ENCODE data around the gene TBC1D9B. TPM values are rescaled to one million over a fixed set of nuclear protein-coding genes. Genes with fewer than 3 reads are reported as not detected.

TBC1D9B gene
- total RNA-seq, 2 experiments from 2014 or later = 40.2 to 40.4 TPM

DNA sequence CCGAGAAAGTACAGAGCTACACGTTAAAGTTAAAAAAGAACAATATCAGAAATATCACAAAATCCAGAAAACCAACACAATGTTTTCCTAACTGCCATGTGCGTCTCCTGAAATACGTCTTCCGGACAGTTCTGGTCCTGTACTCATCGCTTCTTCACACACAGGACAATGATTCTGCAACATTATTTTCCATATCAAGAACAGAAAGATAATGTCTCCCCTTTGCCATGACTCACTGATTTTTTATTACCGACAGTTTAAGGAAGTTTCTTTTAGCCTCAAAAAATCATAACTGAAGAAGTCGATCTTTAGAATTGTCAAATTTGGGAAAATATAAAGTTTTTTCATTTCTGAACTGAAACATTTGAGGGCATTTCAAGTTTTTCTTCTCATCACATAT is 2.5 kb downstream of the TBC1D9B start:
- Mint-ChIP-seq H3K9me3 (no peaks in the 10 kb centered on the region), H3K36me3 (ENCODE audit: low read depth) (peaks cover 12% of the 10 kb centered on the region), H3K4me1 (ENCODE audit: low read depth) (peaks cover 11% of the 10 kb centered on the region), H3K27ac (no peak overlapping the region), H3K4me3 (no peak overlapping the region), H3K27me3 (ENCODE audit: low read depth) (no peaks in the 10 kb centered on the region)
- intact Hi-C loops (cut with micrococcal nuclease) = loop anchor here (5.0 kb wide), 1 partner anchor 167 kb away; the partner anchor contains the start of gene RNF130
- no peak for DNase-seq
- CTCF ChIA-PET = no interaction called here

DNA sequence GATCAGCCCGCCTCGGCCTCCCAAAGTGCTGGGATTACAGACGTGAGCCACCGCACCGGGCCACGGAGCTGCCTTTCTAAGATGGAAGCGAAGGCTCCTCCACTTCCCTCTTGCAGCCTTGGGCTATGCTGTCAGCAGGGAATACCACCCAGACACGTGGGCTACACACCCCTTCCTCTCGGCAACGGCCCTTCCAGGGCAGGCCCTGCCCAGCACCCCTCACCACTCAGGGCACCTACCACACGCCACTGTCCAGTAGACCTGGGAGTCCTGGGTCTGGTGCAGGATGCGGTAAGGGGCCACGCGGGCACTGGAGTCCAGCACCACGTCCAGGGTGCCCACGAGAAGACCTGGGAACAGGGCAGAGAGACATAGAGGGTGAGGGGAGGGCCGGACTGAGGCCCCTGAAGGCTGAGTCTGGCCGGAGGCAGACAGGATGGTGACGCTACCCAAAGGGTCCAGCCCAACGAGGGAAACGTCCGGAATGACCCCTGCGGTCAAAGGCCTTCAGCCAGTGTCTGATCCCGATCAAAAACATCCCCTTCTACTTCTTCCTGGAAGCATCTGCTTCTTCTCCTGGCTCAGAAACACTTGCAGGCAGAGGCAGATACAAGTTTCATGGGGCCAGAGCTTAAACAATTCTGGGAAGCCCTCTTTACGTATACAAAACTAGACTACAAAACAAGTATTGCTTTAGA is 3.1 kb downstream of the TBC1D9B start:
- Mint-ChIP-seq H3K36me3 (ENCODE audit: low read depth) (peaks cover 13% of the 10 kb centered on the region), H3K9me3 (no peaks in the 10 kb centered on the region), H3K4me3 (no peak overlapping the region), H3K27ac (no peak overlapping the region), H3K4me1 (ENCODE audit: low read depth) (peaks cover 11% of the 10 kb centered on the region), H3K27me3 (ENCODE audit: low read depth) (no peaks in the 10 kb centered on the region)
- intact Hi-C loops (cut with micrococcal nuclease) = loop anchor here (5.0 kb wide), 1 partner anchor 168 kb away; the partner anchor contains the start of gene RNF130
- DNase-seq = no peak
- CTCF ChIA-PET = no interaction called here

DNA sequence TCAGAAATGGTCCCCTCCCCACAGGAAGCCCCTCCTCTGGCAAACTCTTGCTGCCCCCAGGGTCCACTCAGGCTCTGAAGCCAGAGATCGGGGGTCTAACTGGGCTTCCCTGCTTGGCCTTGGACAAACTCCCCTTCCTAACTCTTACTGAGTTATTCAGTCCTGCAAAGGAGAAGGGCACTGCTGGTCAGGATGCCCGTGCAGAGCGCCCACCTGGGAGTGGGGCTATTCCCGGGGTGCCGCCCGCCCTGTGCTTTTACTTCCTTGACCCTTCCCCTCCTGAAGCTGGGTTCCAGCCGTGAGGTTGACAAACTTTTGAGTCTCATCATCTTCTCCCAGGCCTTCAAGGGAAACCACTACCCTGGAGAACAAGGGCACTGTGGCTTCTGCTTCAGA is 4.9 kb downstream of the TBC1D9B start:
- CTCF ChIA-PET = interaction anchor here (0.6 kb wide), 1 partner anchor 592 kb away, joined by 3 read pairs; no protein-coding TSS in a partner anchor
- peaks cover 20% of the 10 kb centered on the region for H3K36me3 Mint-ChIP-seq (ENCODE audit: low read depth)
- intact Hi-C loops (cut with micrococcal nuclease) = no loop called here
- H3K9me3 Mint-ChIP-seq = no peaks in the 10 kb centered on the region
- no peak for DNase-seq
- H3K4me3 Mint-ChIP-seq = no peak overlapping the region
- H3K4me1 Mint-ChIP-seq (ENCODE audit: low read depth) = peaks cover 10% of the 10 kb centered on the region
- no peak overlapping the region for H3K27ac Mint-ChIP-seq
- H3K27me3 Mint-ChIP-seq (ENCODE audit: low read depth) = no peaks in the 10 kb centered on the region

DNA sequence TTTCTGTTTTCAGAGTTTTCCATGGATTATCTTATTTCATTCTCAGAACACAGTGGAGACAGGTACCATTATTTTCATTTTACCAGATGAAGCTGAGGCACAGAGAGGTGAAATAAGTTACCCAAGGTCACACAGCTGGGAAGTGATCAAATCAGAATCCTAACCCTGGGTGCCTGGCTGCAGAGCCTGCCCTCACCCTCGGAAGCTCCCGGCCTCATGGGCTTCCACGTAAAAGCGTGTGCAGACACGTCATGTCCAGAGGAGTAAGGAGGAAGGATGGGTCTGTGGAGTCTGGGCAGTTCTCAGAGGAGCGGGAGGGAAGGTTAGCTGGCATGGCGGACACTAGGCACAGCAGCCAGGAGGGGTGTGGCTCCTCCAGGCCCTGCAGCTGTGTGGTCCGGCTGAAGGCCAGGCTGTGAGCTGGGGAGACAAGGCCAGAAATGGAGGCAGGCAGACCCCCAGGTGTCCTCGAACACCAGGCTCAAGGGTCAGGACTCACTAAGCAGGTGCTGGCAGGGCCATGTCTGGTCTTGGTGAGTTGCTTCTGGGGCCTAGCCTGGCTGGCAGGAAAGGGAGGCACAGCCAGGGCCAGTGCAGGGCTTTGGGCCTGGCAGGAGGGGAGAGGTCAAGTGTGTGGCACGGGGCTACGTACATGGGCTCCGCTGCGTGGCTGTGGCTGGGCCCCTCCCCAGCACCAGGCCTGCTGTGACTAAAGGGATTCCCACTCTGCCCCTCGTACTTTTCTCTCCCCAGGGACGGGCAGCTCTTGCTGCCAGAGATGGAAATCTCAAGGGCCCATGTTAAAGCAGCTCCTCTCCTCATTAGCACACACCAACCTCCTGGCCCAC is 5.6 kb downstream of the TBC1D9B start:
- DNase-seq = no peak
- Mint-ChIP-seq H3K9me3 (no peaks in the 10 kb centered on the region), H3K4me1 (ENCODE audit: low read depth) (peaks cover 10% of the 10 kb centered on the region), H3K27me3 (ENCODE audit: low read depth) (no peaks in the 10 kb centered on the region), H3K4me3 (no peak overlapping the region), H3K36me3 (ENCODE audit: low read depth) (peaks cover 24% of the 10 kb centered on the region), H3K27ac (no peak overlapping the region)
- CTCF ChIA-PET = no interaction called here
- intact Hi-C loops (cut with micrococcal nuclease) = no loop called here

DNA sequence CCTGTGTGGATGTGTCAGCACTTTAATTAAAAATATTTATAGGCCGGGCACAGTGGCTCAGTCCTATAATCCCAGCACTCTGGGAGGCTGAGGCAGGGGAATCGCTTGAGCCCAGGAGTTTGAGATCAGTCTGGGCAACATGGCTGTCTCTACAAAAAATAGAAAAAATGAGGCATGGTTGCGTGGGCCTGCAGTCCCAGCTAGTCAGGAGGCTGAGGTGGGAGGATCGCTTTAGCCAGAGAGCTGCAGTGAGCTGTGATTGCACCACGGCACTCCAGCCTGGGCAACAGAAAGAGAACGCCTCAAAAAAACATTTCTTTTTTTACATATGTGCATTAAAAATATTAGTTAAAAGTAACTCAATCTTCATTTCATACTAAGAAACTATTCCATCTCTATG is 6.2 kb downstream of the TBC1D9B start:
- no peak for DNase-seq
- H3K27me3 Mint-ChIP-seq (ENCODE audit: low read depth) = no peaks in the 10 kb centered on the region
- H3K4me3 Mint-ChIP-seq = no peak overlapping the region
- intact Hi-C loops (cut with micrococcal nuclease) = no loop called here
- CTCF ChIA-PET = no interaction called here
- peaks cover 24% of the 10 kb centered on the region for H3K36me3 Mint-ChIP-seq (ENCODE audit: low read depth)
- peaks cover 7% of the 10 kb centered on the region for H3K4me1 Mint-ChIP-seq (ENCODE audit: low read depth)
- no peaks in the 10 kb centered on the region for H3K9me3 Mint-ChIP-seq
- H3K27ac Mint-ChIP-seq = no peak overlapping the region

DNA sequence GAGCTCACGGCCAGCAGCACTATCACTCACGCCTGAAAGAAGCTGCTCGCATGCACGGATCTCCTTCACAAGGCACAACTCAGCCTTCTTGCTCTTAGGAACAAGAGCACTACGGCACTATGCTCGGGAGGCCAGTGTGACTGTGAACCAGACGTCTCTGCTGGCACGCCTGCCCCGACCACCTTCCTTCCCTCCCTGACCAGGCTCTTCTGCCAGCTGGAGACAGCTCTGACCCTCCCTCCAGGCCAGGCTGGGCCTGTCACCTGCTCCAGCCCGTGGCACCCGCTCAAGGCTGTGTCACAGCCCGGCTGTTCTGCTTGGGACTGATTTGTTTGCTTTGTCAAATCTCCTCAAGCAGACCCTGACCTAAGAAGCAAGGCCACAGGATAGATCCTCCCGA is 7.0 kb downstream of the TBC1D9B start:
- Mint-ChIP-seq H3K36me3 (ENCODE audit: low read depth) (peaks cover 22% of the 10 kb centered on the region), H3K4me1 (ENCODE audit: low read depth) (no peaks in the 10 kb centered on the region), H3K4me3 (no peak overlapping the region), H3K27me3 (ENCODE audit: low read depth) (no peaks in the 10 kb centered on the region), H3K27ac (no peak overlapping the region), H3K9me3 (no peaks in the 10 kb centered on the region)
- CTCF ChIA-PET = no interaction called here
- no peak for DNase-seq
- intact Hi-C loops (cut with micrococcal nuclease) = no loop called here

DNA sequence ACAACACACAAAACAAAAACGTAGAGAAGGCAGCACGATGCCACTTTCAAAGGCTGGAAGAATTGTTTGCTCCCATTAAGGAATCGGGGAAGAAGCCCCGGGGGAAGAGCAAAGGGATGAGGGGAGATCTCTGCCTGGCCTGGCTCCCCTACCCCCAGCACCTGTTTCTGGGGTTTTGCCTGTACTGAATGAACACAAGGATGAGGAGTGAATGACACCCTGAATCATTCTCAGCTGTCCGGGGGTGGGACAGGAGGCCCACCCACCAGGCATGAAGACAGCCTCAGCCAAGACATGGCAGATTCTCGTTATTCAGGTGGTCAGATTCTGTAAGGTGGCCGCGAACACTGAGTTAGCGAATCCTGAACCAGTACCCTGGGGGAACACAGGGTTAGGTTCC is 7.5 kb downstream of the TBC1D9B start:
- intact Hi-C loops (cut with micrococcal nuclease) = no loop called here
- H3K4me3 Mint-ChIP-seq = no peak overlapping the region
- no peaks in the 10 kb centered on the region for H3K9me3 Mint-ChIP-seq
- H3K27me3 Mint-ChIP-seq (ENCODE audit: low read depth) = no peaks in the 10 kb centered on the region
- no peak overlapping the region for H3K27ac Mint-ChIP-seq
- no peaks in the 10 kb centered on the region for H3K4me1 Mint-ChIP-seq (ENCODE audit: low read depth)
- no peak for DNase-seq
- CTCF ChIA-PET = no interaction called here
- peaks cover 24% of the 10 kb centered on the region for H3K36me3 Mint-ChIP-seq (ENCODE audit: low read depth)

DNA sequence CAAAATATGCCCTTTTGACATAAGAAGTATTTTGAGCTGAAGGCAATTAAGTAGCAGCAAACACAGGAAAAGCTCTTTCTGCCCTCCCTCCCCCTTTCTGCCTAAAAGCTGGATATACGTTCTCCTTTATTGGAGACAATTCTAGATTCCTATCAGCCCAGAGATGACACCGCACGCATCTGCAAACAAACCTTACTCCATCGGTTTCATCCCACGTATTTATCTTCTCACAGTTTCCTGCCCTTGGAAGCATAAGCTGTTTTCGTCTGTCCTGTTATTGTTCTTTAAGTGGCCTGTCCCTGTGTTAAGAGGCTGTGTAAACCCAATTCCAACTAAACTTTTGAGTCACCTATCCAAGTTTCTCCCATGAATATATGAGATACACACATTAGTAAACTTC is 11.8 kb downstream of the TBC1D9B start:
- H3K4me3 Mint-ChIP-seq = no peak overlapping the region
- intact Hi-C loops (cut with micrococcal nuclease) = no loop called here
- peaks cover 24% of the 10 kb centered on the region for H3K36me3 Mint-ChIP-seq (ENCODE audit: low read depth)
- H3K27ac Mint-ChIP-seq = no peak overlapping the region
- DNase-seq = no peak
- H3K27me3 Mint-ChIP-seq (ENCODE audit: low read depth) = no peaks in the 10 kb centered on the region
- H3K4me1 Mint-ChIP-seq (ENCODE audit: low read depth) = no peaks in the 10 kb centered on the region
- CTCF ChIA-PET = no interaction called here
- no peaks in the 10 kb centered on the region for H3K9me3 Mint-ChIP-seq

DNA sequence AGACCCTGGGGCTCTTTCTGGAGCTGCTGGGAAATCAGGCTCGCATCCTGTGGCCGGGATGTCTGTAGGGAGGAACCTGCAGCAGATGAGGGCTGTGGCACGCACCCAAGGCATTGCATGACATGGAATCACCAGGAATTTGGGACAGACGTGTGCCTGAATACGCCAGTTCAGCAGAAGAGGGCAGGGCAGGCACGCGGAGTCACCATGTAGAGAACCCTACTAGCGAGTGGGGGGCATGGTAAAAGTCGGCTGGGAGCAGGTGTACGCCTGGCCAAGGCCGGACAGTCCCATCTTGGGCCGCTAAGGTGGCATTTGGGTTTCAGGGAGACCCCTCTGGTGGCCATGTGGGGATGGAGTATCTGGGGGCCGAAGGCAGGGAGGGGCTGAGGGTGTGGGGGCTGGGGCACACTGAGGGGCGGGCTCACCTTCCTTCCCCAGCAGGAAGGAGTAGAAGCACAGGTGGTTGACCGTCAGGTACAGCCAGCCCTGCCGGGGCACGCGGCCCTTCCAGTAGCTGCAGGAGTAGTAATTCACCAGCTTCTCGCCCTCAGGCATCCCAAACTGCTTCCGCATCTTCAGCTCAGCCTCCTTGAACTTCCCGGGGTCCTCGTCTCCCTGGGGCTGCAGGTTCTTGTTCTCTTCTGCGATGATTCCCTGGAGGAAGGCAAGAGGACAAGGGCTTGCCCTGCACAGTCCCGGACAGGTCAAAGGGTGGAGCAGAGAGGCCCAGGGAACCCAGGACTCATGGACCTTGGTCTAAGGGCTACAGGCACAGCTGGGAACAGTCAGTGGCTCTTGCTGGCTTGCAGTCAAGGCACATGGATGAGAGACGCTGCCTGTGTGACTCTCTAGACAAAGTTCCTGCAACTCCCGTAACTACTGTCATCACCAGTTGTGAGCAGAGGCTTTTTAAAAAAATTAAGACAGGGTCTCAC is 13.5 kb downstream of the TBC1D9B start:
- CTCF ChIA-PET = interaction anchor here (0.6 kb wide), 1 partner anchor 72 kb away, joined by 3 read pairs; no protein-coding TSS in a partner anchor
- H3K4me1 Mint-ChIP-seq (ENCODE audit: low read depth) = no peaks in the 10 kb centered on the region
- H3K9me3 Mint-ChIP-seq = no peaks in the 10 kb centered on the region
- H3K27ac Mint-ChIP-seq = no peak overlapping the region
- H3K36me3 Mint-ChIP-seq (ENCODE audit: low read depth) = peaks cover 24% of the 10 kb centered on the region
- intact Hi-C loops (cut with micrococcal nuclease) = no loop called here
- no peak overlapping the region for H3K4me3 Mint-ChIP-seq
- H3K27me3 Mint-ChIP-seq (ENCODE audit: low read depth) = no peaks in the 10 kb centered on the region
- no peak for DNase-seq

DNA sequence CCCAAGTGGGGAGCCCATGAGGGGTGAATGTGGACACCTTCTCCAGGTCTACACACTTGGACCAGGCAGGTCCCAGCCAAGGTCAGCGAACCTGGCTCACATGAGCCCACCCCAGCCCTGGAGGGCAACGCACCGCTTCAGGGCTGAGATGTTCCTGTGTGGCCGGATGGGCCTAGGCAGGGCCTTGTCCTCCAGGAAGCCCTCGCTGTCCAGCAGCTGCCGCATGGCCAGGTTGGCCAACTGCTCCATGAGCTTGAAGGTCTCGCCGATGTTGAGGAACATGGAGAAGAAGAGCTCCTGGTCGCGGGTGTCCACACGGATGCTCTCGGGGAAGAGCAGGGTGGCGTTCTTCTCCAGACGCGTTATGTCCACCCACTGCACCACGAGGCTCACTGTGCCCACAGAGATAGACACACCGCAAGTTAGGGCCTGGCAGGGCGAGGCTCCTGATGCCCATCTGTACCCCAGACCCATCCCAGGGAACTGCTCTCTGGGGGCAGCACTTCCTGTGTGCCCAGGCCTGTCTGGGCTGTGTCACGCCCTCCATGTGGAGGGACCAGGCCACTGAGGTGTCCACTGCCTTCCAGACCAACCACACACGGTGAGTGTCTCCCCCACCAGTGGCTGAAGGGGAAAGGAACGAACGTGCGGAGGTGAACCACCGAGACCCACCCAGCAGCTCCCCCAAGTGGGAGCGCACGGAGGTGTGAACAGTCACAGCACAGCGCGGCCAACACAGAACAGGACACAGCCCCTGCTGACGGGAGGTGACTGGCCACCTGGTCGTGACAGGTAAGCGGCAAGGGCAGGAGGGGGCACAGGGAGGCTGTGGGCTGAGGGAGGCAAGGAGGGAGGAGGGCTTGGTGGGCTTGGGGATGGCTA is 14.4 kb downstream of the TBC1D9B start:
- no peaks in the 10 kb centered on the region for H3K4me1 Mint-ChIP-seq (ENCODE audit: low read depth)
- no peak overlapping the region for H3K27ac Mint-ChIP-seq
- H3K4me3 Mint-ChIP-seq = no peak overlapping the region
- CTCF ChIA-PET = interaction anchor here (0.9 kb wide), 1 partner anchor 10 kb away, joined by 3 read pairs; no protein-coding TSS in a partner anchor
- intact Hi-C loops (cut with micrococcal nuclease) = no loop called here
- H3K36me3 Mint-ChIP-seq (ENCODE audit: low read depth) = peaks cover 25% of the 10 kb centered on the region
- no peaks in the 10 kb centered on the region for H3K27me3 Mint-ChIP-seq (ENCODE audit: low read depth)
- no peak for DNase-seq
- H3K9me3 Mint-ChIP-seq = no peaks in the 10 kb centered on the region

DNA sequence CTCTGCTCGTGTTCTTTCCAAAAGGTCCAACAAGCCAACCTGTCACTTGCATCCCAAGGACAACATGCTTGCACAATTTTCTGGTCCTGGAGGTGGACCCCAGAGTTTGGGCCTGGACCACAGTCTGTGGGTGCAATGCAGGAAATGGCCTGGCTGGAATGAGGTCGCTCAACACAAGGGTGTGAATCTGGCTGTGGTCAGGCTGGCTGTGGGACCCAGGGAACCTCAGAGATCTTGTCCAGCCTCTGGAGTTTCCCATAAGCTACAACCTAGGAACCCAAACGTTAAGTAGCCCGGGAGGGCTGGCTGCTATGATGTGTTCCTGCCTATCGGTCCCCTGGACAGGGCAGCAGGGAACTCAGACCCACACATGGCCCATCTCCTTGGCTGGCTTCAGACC is 15.4 kb downstream of the TBC1D9B start:
- Mint-ChIP-seq H3K27me3 (ENCODE audit: low read depth) (no peaks in the 10 kb centered on the region), H3K4me1 (ENCODE audit: low read depth) (no peaks in the 10 kb centered on the region), H3K4me3 (no peak overlapping the region), H3K36me3 (ENCODE audit: low read depth) (peaks cover 29% of the 10 kb centered on the region), H3K27ac (no peak overlapping the region), H3K9me3 (no peaks in the 10 kb centered on the region)
- intact Hi-C loops (cut with micrococcal nuclease) = no loop called here
- DNase-seq = no peak
- CTCF ChIA-PET = interaction anchor here (0.9 kb wide), 1 partner anchor 9 kb away, joined by 3 read pairs; no protein-coding TSS in a partner anchor

All from activated naive CD4-positive, alpha-beta T cell treated with anti-CD3 and anti-CD28 coated beads for 36 hours (primary cell).